COLO668 (cell line): ENCODE data around the gene HPSE2.
"Not testable (repeated sequence)": the region's sequence is repeated elsewhere in the genome, so short reads cannot be mapped to it uniquely, and the experiment has no call there.

Experiments
- DNase-seq: peaks from one replicate; lab custom pipeline; 2025; ENCODE audit not compliant: unreplicated experiment; lab: John Stamatoyannopoulos, UW

HPSE2 gene

DNA sequence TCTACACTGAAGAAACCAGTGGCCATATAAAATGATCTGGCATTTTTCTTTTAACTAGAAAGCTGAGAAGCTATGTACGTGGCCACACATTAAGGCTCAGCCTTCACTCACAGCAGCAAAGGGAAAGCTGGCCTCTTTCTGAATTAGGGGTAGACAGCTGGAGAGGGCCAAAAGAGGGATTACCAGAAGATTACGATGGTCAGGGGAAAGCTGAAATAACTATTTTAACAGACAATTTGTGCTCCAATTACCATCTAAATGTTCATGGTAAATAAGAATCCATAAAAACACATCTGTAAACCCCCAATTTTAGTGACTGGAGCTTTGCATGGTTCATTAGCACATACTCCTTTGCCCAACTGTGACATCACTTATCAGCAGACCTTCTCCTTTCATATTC, 314.3 kb downstream of the HPSE2 start:
- DNase-seq, result no peak

DNA sequence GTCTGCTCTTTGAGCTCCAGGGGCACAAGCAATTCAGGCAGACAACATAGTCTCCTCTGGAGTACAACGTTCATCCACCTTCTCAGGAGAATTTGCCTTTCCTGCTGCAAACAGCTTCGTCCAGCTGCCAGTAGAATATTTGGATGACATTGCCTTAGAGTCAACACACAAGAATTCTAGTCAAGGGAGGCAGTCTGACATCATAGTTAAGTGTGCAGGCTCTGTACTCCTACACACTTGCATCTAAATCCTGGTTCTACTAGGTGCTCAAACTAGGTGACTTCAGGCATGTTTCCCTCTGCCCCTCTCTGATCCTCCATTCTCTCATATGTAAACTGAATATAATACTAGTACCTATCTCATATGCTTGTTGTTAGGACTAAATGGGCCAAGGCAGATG, 314.8 kb downstream of the HPSE2 start:
- no peak for DNase-seq

DNA sequence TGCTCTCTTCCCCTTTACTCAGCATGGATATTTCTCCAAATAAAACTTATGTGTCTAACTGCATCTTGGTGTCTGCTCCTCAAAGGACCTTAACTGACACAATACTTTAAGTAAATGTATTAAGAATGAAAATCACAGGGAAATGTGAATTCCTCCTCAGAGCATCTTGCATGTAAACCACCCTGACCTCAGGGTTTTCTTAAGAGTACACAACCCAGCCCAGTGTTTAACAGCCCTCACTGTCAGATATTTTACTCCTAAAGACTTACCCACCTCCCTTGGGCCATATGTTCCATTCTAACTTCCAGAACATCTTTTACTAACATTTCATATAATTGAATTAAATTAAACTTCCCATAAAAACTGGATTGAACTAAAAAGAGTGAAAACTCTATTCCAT, 315.3 kb downstream of the HPSE2 start:
- DNase-seq, result no peak

DNA sequence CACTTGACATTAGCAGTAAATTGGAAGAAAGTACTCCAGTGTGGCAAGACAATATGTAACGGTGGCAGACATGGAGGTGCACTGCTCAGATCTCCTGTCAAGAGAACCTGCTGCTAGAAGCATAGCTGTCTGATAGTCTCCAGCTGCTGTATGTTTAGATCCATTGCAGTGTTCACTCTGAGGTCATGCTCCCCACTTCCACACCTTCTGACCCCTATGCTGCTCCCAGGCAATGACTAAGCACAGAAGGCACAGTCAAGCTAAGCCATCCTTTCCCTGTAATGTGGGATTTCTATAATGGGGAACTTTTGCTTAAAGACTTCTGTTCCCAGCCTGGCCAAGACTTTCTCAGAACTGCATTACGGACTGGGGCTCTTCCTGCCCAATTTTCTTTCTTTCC, 315.8 kb downstream of the HPSE2 start:
- no peak for DNase-seq

DNA sequence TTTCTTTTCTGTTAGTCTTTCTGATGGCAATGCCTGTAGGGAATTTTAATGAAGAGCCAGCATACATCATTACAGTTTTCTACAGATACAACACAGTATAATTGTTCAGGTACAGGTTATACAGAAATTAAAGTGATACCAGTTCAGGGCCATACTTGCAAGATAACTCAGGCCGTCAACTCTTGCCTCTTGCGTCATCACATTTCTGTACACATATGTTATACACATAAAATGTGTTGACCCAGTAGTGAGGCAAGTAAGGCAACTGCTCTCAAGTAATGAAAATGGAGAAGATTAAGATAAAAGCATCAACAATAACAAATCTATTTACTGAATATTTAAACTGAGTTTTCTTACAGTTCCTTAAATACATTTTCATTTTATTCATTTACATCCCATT, 317.8 kb downstream of the HPSE2 start:
- no peak for DNase-seq

DNA sequence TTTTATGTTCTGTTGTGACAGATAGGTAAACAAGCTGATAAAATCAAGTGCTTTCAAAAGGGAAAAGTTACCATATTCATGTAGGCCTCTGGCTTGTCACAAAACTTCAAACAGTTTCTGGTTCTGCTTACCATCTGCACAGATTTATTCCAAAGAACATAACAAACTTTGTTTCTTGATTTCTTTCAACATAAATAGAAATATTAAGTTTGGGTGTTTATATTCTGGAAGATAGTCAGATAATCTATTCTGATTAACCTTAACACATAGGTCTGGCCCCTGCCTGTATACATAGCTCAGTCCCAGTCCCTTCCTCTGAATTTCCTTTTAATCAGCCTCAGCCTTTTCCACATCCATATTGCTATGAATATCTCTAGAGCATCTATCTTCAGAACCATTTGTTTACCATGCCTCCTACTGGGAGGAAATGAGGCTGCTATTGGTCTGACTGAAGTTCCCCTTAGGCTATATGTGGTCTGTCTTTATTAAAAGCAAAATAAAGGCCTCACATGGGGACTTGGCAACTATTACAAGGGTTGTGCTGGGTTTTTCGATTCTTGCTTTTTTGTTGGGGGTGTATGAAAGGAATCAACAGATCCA, 319.0 kb downstream of the HPSE2 start:
- DNase-seq, result no peak

DNA sequence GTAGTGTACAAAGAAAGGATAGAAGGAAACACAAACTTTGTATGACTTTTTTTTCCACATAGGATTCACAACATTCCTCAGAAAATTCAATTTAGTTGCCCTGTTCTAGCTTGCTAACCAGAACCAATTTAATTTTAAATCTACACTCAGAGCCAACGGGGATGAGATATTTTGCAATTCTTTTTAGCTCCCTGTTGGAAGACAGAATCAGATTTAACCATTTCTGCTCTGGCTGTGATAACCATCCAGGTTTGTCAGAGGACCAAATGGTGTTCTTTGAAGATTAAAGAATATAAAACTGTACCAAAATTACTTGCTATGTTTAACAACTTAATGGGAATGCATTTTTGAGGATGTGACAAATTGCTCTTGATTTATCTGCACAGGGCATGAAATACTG, 319.7 kb downstream of the HPSE2 start:
- no peak for DNase-seq

DNA sequence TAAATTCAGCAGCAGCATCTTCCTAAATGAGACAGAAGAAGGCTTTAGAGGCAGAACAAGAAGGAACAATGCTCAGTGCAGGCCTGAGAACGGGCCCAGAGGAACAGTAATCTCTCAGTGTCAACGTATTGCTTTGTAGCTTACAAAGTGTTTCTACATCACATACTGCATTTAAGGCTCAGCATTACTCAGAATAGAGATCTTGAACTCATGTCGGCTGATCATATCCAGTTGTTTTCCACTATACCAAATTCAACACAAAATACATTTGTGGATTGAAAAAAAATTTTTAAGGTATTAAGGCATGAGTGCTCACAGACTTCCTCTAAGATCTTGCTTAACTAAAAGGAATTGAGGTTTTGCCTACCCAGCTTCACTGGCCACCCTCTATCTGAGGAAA, 325.1 kb downstream of the HPSE2 start:
- no peak for DNase-seq

DNA sequence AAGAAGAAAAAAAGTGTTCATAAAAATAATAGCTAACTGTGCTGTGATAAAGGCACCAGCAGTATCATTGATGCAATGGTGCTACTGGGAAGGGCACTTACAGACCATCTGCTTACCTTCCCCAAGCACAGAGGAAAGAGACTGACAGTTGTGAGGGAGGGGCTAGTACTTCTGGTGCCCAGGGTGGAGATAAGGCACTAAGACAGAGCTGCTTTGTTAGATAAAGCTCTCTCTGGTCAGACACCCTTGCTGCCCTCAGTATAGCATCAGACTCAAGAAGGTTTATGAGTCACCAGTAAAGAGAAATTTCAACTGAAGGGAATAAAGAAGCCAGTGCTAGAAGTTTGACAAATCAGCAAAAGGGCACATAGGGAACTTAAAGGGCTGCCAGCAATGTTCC, 325.6 kb downstream of the HPSE2 start:
- DNase-seq, result no peak

DNA sequence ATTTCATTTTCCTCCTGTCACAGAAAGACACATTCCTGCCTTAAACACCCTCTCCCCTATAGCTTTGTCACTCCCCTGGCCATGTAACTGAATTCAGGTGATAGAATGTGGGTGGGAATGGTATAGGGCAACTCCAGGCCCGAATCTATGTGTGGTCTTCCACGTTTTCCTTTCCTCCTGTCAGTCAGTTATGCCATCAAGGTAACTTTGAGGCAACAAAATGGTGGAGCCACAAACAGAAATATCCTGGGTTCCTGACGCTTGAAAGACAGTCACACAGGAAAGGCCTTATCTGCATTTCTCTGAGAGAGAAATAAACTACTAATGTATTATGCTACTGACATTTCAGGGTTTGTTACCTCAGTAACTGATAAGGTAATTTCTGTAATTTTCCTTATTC, 326.8 kb downstream of the HPSE2 start:
- DNase-seq, result no peak

DNA sequence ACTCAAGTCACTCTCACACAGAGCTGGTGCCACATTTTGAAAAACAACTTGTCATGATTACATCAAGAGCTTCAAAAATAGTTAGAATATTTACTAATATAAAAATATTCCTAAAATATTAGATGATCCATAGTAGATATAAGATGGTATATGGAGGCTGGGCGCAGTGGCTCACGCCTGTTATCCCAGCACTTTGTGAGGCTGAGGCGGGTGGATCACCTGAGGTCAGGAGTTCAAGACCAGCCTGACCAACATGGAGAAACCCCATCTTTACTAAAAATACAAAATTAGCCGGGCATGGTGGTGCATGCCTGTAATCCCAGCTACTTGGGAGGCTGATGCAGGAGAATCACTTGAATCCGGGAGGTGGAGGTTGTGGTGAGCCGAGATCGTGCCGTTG, 327.4 kb downstream of the HPSE2 start:
- DNase-seq, result not testable (repeated sequence)

DNA sequence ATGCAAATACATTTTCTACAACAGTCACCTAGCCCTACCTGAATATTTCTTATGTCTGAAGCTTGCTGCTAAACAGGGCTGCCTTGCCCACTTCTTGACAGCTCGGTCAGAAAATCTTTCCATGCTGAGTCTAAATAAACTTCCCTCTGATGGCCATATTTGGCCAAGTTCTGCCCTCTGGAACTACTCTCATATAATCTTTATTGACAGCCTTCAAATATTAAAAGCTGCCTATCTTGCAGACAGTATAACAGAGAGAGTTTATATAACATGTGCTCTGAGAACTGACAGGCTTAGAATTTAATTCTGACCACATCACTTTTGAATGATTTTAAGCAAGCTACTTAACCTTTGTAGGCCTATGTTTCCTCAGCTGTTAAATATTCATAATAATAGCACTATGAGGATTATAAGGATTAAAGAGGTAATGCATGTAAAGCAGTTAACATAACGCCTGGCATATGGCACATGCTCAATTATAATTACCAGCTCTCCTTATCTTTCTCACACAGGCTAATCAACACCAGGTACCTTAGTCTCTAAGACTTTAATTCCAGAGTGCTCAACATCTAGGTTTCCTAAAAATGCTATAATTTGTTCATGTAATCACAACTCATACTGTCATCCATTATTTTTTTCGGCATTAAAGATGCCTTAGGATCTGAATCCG, 334.1 kb downstream of the HPSE2 start:
- DNase-seq, result no peak

DNA sequence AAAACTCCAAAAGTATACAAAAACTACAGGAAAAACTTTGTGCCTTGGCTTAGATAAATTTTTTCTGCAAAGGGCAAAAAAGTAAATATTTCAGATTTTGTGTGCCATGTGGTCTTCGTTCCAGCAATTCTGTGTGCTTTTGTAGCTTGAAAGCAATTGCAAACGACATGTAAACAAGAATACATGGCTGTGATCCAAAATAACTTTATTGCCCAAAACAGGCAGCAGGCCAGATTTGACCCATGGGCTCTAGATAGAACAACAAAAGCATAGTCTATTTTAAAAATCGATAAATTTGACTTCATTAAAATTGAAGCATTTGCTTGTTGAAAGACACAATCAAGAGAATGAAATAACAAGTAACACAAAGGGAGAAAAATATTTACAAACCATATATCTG, 336.6 kb downstream of the HPSE2 start:
- DNase-seq, result no peak

DNA sequence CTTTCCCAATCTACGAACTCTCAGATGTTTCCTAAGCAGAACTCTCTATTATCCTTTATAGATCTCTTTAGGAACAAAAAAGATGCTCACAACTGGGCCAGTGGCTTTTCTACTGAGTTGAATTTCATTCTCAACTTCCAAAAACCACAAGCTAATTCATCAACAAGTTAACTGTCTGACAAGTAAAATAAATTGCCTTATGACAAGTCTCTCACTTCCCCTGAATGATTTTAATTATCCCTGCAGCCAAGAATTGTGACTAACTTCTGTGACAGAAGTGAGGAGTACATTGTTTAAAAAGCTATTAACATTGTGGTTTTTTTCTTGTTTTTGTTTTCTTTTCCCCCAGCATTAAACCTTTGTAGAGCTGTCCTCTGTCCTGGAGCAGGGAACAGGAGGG, 343.1 kb downstream of the HPSE2 start:
- DNase-seq, result no peak

DNA sequence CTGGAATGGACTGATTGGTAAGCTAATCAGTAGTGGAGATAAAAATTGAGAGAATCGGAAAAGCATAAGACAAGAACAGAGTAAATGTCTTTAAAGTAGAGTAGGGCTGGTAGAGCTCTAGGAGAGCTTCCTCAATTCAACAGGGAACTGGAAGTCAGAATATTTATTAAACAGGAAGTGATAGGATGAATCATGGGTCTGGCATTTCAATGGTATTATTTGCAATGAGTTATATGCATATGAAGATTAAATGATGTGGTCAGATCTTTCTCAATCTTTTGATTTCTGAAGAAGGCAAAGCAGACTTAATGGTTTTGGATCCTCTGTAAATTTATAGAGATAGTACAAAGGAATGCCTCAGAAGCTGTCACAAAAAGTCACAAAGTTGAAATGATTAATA, 349.0 kb downstream of the HPSE2 start:
- DNase-seq, result no peak

DNA sequence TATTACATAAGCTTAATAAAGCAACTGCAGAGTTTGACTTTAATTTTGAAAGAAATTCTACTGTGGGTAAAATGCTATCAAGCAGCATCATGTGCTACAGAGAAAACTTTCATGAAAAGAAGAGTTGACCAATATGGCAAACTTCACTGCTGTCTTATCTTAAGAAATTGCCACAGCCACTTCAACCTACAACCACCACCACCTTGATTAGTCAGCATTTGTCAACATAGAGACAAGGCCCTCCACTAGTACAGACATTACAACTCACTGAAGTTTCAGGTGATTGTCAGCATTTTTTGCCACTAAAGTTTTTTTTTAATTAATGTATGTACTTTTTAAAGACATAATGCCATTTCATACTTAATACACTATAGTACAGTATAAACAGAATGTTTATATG, 350.3 kb downstream of the HPSE2 start:
- DNase-seq, result no peak

DNA sequence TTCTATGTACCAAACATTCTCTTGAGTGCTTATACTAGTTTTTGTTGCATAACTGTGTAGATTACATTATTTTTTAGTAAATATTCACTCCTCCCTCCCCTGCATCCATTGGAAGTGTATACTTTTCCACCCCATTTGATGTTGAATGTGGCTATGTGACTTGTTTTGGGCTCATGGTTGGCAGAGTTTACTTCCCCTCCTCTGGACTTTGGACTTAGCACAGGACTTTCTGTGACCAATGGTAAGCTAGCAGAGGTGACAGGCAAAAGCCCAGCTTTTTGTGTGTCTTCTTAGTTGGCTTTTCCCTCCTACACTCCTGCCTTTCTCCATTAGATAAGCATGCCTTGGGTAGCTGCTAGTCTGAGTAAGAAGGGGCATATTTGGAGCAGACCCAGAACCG, 353.9 kb downstream of the HPSE2 start:
- no peak for DNase-seq

DNA sequence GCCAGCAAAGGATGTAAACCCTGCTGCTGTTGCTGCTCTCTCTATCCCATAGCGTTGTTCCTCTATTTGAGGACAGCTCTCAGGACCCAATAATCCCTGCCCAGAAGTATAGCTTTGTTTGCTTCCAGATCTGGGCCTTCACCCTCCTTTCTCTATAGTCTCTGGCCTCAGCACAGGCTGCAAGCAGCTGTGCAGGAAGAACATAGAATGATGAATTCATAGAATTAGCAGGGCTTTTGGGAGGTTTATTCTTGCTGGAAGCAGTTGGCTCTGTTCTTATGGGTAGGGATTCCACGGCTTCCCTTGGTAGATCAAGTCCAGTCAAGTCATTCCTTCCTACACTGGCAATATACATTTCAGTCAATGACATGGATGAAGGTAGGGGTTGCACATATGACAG, 354.7 kb downstream of the HPSE2 start:
- no peak for DNase-seq

DNA sequence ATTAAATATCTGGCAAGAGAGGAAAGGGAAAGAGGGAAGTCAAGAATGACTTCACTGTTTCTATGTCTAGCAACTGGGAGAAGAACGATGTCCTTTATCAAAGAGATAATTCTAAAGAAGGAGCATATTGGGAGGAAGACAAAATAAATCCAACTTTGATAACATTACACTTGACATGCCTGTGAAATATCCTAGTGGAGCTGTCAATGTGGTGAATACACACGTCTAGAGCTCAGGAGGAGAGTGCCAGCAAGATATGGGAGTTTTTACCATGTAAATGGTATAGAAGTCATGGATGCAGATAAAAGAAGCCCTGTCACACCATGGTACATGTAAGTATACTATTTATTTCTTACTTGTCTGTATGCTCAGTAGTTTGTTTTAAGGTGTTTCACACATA, 356.7 kb downstream of the HPSE2 start:
- no peak for DNase-seq

DNA sequence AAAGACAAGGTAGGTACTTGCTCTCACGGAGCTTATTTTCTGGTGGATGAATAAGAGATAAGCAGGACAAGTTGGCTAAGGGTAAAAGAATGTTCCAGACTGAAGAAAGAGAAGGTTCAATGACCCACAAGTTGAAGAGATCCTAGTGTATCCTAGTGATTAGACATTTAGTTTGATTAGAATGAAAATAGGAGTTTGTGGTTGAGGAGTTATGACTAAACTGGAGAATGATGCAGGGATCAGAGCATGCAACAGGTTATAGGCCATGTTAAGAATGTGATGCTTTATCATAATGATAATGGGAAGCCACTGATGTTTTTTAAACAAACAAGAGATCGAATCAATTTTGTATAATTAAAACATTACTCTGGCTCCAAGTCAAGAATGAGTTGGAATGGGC, 357.2 kb downstream of the HPSE2 start:
- no peak for DNase-seq

DNA sequence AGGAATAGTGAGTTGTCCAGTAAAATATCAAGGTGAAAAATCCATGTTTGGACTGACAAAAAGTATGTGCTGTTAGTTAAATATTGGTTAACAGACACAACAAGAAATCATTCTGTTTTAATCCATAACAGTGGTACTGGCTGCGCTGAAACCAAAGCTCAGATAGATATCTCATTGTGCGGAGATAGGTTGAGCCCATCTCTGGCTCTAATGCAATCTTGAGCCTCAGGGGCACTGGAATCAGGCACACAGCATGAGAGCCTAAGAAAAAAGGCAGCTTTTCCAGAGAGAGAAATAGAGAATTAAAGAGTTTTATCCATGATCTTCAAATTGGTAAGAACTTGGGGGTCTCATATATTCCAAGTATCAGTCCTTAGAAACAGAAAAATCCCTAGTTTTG, 373.7 kb downstream of the HPSE2 start:
- DNase-seq, result no peak

DNA sequence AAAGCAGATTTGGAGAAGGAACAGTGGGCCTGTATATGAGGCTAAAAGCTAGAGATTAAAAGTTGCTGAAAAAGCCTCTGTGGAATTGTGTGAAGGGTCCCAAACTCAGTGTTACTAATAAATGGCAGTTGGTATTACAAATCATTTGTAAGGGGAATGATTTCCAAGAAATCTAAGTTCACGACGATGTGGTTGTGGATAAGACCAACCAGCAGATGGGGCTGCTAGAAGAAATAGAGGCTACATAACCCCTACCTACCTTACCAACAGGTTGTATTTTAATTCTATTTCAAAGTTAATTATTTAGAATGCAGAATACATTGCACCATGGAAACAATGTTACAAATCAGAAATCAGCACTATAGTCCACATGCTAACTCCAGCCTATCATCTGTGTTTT, 377.1 kb downstream of the HPSE2 start:
- no peak for DNase-seq
